HepG2 (cell line): ENCODE measurements around the gene ZNF792. TPM values are rescaled to one million over a fixed set of nuclear protein-coding genes. Genes with fewer than 3 reads are reported as not detected.

Experiments used
- CENPT ChIP-seq: sonication (generic); formaldehyde crosslinking; IDR thresholded peaks from 2 replicates; pipeline ENCODE4 v1.8.0; 2022; ENCODE audit warnings: low read depth, mild to moderate bottlenecking, moderate library complexity, missing genetic modification reagents
- CREB1 ChIP-seq, 2 experiments: fragments of 450-650 bp in 1 of 2; IDR thresholded peaks; 2 replicates each; pipeline ENCODE4 v1.6.1; 2016 to 2017; ENCODE audit warnings: control low read depth in 1 of 2, mild to moderate bottlenecking in 1 of 2, missing compliant biosample characterization in 1 of 2, missing genetic modification characterization in 1 of 2
- ETS1 ChIP-seq: sonication (generic); formaldehyde crosslinking; IDR thresholded peaks from 2 replicates; pipeline ENCODE4 v1.4.0; 2020; ENCODE audit warnings: missing genetic modification reagents
- GZF1 ChIP-seq: sonication (generic); formaldehyde crosslinking; IDR thresholded peaks from 2 replicates; pipeline ENCODE4 v1.5.1; 2020; ENCODE audit warnings: mild to moderate bottlenecking, missing genetic modification reagents
- HCFC1 ChIP-seq: fragments of 150-350 bp; IDR thresholded peaks from 2 replicates; pipeline ENCODE4 v1.6.1; 2014; ENCODE audit warnings: low read depth, low read length
- HNRNPLL ChIP-seq: fragments of 200-400 bp; formaldehyde crosslinking; IDR thresholded peaks from 2 replicates; pipeline ENCODE4 v1.6.1; 2017; ENCODE audit warnings: mild to moderate bottlenecking, low read depth, low read length; ENCODE audit not compliant: poor library complexity, severe bottlenecking
- KDM2A ChIP-seq: sonication (generic); formaldehyde crosslinking; IDR thresholded peaks from 2 replicates; pipeline ENCODE4 v1.4.0; 2020; ENCODE audit warnings: low read depth, missing genetic modification reagents, borderline replicate concordance
- NAIF1 ChIP-seq: sonication (generic); formaldehyde crosslinking; IDR thresholded peaks from 2 replicates; pipeline ENCODE4 v1.5.0; 2020; ENCODE audit warnings: mild to moderate bottlenecking, missing genetic modification reagents, borderline replicate concordance
- NFKB2 ChIP-seq: sonication (generic); formaldehyde crosslinking; IDR thresholded peaks from 2 replicates; pipeline ENCODE4 v1.4.0; 2020; ENCODE audit warnings: missing genetic modification reagents, borderline replicate concordance
- RCOR2 ChIP-seq: IDR thresholded peaks from 2 replicates; pipeline ENCODE4 v1.6.1; 2016; ENCODE audit warnings: missing biosample characterization, missing genetic modification reagents
- SNAI1 ChIP-seq: sonication (generic); formaldehyde crosslinking; IDR thresholded peaks from 2 replicates; pipeline ENCODE4 v1.5.0; 2020; ENCODE audit warnings: mild to moderate bottlenecking, missing genetic modification reagents, borderline replicate concordance
- SRSF1 ChIP-seq: fragments of 200-400 bp; formaldehyde crosslinking; optimal IDR thresholded peaks from 2 replicates; pipeline ENCODE3; 2017; ENCODE audit warnings: mild to moderate bottlenecking, low read depth, low read length, moderate library complexity
- TAF15 ChIP-seq: fragments of 200-400 bp; formaldehyde crosslinking; IDR thresholded peaks from one replicate; pipeline ENCODE4 v1.6.1; 2018; ENCODE audit warnings: mild to moderate bottlenecking, low read depth, low read length; ENCODE audit not compliant: poor library complexity, severe bottlenecking
- TARDBP ChIP-seq: sonication (generic); formaldehyde crosslinking; IDR thresholded peaks from 2 replicates; pipeline ENCODE4 v1.8.0; 2022; ENCODE audit warnings: mild to moderate bottlenecking, missing genetic modification reagents
- ZFP36 ChIP-seq: fragments of 150-350 bp; IDR thresholded peaks from 2 replicates; pipeline ENCODE4 v1.6.1; 2018; ENCODE audit warnings: borderline replicate concordance, low read length, low read depth; ENCODE audit not compliant: partially characterized antibody
- ZFX ChIP-seq: sonication (generic); formaldehyde crosslinking; IDR thresholded peaks from 2 replicates; pipeline ENCODE4 v1.4.0; 2020; ENCODE audit warnings: mild to moderate bottlenecking, low read depth, missing genetic modification reagents, moderate library complexity
- ZFY ChIP-seq: sonication (generic); formaldehyde crosslinking; IDR thresholded peaks from 2 replicates; pipeline ENCODE4 v1.4.0; 2020; ENCODE audit warnings: missing genetic modification reagents
- ZNF232 ChIP-seq: sonication (generic); formaldehyde crosslinking; IDR thresholded peaks from 2 replicates; pipeline ENCODE4 v1.4.0; 2020; ENCODE audit warnings: missing genetic modification reagents, borderline replicate concordance
- ZNF367 ChIP-seq: sonication (generic); formaldehyde crosslinking; IDR thresholded peaks from 2 replicates; pipeline ENCODE4 v1.4.0; 2020; ENCODE audit warnings: missing genetic modification reagents, borderline replicate concordance
- ZNF605 ChIP-seq: sonication (generic); formaldehyde crosslinking; IDR thresholded peaks from 2 replicates; pipeline ENCODE4 v1.8.0; 2022; ENCODE audit warnings: mild to moderate bottlenecking, missing genetic modification reagents
- polyA plus RNA-seq, 8 experiments: library from polyadenylated mRNA; depleted of rRNA in 3 of 8; stranded (reverse) in 7 of 8; unstranded in 1 of 8; fragments of >200 nt; fragmentation: Illumina TruSeq in 4 of 8; extraction: Trizol in 4 of 8; gene quantifications; 2 replicates each; pipeline versions ENCODE4 v1.2.1 to v1.2.3, GENCODE V29; 2011 to 2016; ENCODE audit warnings: low read depth in 4 of 8, missing spikeins in 1 of 8, mixed read lengths in 1 of 8; ENCODE audit not compliant: insufficient read depth in 1 of 8
- total RNA-seq, 5 experiments: library from RNA; depleted of rRNA; stranded (reverse); fragments of >200 nt; fragmentation: Illumina TruSeq; extraction: Trizol; gene quantifications; 2 replicates each; pipeline ENCODE4 v1.2.3, GENCODE V29; 2016; ENCODE audit warnings: low read depth in 1 of 5
- TF ChIP-seq, protein P1 (sequence below), 2 experiments: IDR thresholded peaks; 2 replicates each; pipeline ENCODE4 v1.6.1; 2011 to 2012; ENCODE audit warnings: low read length in 2 of 2, borderline replicate concordance in 1 of 2, low read depth in 1 of 2, mild to moderate bottlenecking in 1 of 2, moderate library complexity in 1 of 2
- TF ChIP-seq, protein P2 (sequence below): sonication (generic); formaldehyde crosslinking; IDR thresholded peaks from 2 replicates; pipeline ENCODE4 v1.4.0; 2020; ENCODE audit warnings: missing genetic modification reagents

The ZNF792 gene
- total and polyA plus RNA-seq, 2 of the 13 experiments (the other 11 are each of a cell fraction or from before 2014, with no cell fraction given) = 5.5 to 11.5 TPM

DNA sequence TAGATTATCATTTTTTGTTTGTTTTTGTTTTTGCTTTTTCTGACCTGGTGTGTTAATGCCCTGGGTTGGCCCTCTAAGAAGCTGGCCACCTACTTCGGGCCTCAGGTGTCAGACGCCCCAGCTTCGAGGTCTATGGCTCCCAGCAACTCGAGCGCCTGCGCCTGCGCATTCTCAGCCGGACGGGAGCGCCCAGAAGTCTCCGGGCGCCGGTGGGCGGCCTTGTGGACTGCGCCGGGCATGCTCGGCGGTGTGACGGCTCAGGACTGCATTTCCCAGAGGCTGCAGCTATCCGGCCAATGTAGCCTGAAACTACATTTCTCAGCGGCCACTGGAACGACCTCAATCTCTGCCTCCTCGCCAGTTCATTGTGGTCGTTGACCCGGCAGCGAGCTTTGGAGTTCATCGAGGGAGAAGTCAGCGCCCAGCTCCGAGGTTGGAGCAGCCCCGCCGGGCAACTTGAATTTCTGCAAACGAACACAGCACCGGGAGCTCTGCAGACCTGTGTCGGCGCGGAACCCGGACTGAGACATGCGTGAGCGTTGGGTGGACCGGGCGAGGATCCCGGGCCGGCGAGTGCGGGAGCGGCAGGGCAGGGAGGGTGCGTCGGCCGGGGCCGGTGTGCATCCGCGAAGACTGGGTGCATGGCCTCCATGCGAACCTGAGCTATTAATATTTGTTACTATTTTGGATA is 37.2 kb downstream of the ZNF792 start, which contains the start of gene ZNF30 (continued):
- peak; percentile 83 for TF ChIP-seq ZFY
- TF ChIP-seq TAF15 = no peak
- peak; percentile 92; the same call in 1 of the 2 replicates for TF ChIP-seq NFKB2 (CRISPR knock-in tag)
- no peak for TF ChIP-seq ZFP36
- TF ChIP-seq CENPT = no peak
- TF ChIP-seq SRSF1 = peak; percentile 72
- TF ChIP-seq HNRNPLL = peak; percentile 65
- TF ChIP-seq ETS1 (CRISPR knock-in tag) = no peak
- peak; percentile 80 for TF ChIP-seq ZFX (CRISPR knock-in tag)
- TF ChIP-seq RCOR2 (CRISPR knock-in tag) = no peak
- TF ChIP-seq KDM2A (CRISPR knock-in tag) = peak; percentile 73; the same call in 1 of the 2 replicates
- TF ChIP-seq GZF1 = no peak
- peak; percentile 84; the same call in 1 of the 2 replicates for TF ChIP-seq ZNF232 (CRISPR knock-in tag)
- peak; percentile 70; the same call in 1 of the 2 replicates for TF ChIP-seq NAIF1 (CRISPR knock-in tag)
- no peak for TF ChIP-seq CREB1 (IDR thresholded peaks at IDR 0.05)
- no peak for TF ChIP-seq CREB1 (CRISPR knock-in tag; IDR thresholded peaks at IDR 0.05)
- TF ChIP-seq, protein P1, sequence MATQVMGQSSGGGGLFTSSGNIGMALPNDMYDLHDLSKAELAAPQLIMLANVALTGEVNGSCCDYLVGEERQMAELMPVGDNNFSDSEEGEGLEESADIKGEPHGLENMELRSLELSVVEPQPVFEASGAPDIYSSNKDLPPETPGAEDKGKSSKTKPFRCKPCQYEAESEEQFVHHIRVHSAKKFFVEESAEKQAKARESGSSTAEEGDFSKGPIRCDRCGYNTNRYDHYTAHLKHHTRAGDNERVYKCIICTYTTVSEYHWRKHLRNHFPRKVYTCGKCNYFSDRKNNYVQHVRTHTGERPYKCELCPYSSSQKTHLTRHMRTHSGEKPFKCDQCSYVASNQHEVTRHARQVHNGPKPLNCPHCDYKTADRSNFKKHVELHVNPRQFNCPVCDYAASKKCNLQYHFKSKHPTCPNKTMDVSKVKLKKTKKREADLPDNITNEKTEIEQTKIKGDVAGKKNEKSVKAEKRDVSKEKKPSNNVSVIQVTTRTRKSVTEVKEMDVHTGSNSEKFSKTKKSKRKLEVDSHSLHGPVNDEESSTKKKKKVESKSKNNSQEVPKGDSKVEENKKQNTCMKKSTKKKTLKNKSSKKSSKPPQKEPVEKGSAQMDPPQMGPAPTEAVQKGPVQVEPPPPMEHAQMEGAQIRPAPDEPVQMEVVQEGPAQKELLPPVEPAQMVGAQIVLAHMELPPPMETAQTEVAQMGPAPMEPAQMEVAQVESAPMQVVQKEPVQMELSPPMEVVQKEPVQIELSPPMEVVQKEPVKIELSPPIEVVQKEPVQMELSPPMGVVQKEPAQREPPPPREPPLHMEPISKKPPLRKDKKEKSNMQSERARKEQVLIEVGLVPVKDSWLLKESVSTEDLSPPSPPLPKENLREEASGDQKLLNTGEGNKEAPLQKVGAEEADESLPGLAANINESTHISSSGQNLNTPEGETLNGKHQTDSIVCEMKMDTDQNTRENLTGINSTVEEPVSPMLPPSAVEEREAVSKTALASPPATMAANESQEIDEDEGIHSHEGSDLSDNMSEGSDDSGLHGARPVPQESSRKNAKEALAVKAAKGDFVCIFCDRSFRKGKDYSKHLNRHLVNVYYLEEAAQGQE (IDR thresholded peaks at IDR 0.05; ENCODE audit: borderline replicate concordance in 1 of 2, low read depth in 1 of 2, low read length in 2 of 2) = peak in 1 of 2 experiments; percentile 30; a peak in 1 of 4 replicates
- TF ChIP-seq, protein P2, sequence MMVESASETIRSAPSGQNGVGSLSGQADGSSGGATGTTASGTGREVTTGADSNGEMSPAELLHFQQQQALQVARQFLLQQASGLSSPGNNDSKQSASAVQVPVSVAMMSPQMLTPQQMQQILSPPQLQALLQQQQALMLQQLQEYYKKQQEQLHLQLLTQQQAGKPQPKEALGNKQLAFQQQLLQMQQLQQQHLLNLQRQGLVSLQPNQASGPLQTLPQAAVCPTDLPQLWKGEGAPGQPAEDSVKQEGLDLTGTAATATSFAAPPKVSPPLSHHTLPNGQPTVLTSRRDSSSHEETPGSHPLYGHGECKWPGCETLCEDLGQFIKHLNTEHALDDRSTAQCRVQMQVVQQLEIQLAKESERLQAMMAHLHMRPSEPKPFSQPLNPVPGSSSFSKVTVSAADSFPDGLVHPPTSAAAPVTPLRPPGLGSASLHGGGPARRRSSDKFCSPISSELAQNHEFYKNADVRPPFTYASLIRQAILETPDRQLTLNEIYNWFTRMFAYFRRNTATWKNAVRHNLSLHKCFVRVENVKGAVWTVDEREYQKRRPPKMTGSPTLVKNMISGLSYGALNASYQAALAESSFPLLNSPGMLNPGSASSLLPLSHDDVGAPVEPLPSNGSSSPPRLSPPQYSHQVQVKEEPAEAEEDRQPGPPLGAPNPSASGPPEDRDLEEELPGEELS (CRISPR knock-in tag) = no peak
- TF ChIP-seq SNAI1 = peak; percentile 37; the same call in 1 of the 2 replicates
- TF ChIP-seq HCFC1 = peak; percentile 62
- TF ChIP-seq ZNF367 = no peak
- TF ChIP-seq TARDBP = no peak; the same call in 1 of the 2 replicates
- TF ChIP-seq ZNF605 (CRISPR knock-in tag) = peak; percentile 77; the same call in 1 of the 2 replicates
